Measurements from ENCODE around the gene RNF8.
"Not testable (repeated sequence)": the region's sequence is repeated elsewhere in the genome, so short reads cannot be mapped to it uniquely, and the experiment has no call there.

The RNF8 gene

GRCh38 chr6:37353761-37354525 is at the start of gene RNF8:
RNF8 (plus strand) TSS chr6:37353983; CDS start chr6:37354165, 182 bp downstream.
- DNase-seq (ENCODE audit: low read depth): peak; percentile 75

- no peak for DNase-seq (ENCODE audit: low read depth)
These were observed 49.0 kb upstream of the RNF8 start for GRCh38 chr6:37304766-37305165.

GRCh38 chr6:37305841-37306425 is 47.9 kb upstream of the RNF8 start:
- no peak for DNase-seq (ENCODE audit: low read depth)

GRCh38 chr6:37306624-37307222 is 47.1 kb upstream of the RNF8 start:
- DNase-seq (ENCODE audit: low read depth): no peak

- DNase-seq (ENCODE audit: low read depth): not testable (repeated sequence)
These were observed 46.3 kb upstream of the RNF8 start for GRCh38 chr6:37307484-37307883.

- DNase-seq (ENCODE audit: low read depth): no peak
These were observed 45.5 kb upstream of the RNF8 start for GRCh38 chr6:37308069-37308815.

GRCh38 chr6:37309046-37309445 is 44.7 kb upstream of the RNF8 start:
- DNase-seq (ENCODE audit: low read depth): no peak

- DNase-seq (ENCODE audit: low read depth): no peak
These were observed 44.1 kb upstream of the RNF8 start for GRCh38 chr6:37309692-37310091.

- no peak for DNase-seq (ENCODE audit: low read depth)
These were observed 42.8 kb upstream of the RNF8 start for GRCh38 chr6:37310966-37311365.

GRCh38 chr6:37311741-37312473 is 41.9 kb upstream of the RNF8 start:
- DNase-seq (ENCODE audit: low read depth): no peak

- no peak for DNase-seq (ENCODE audit: low read depth)
These were observed 39.9 kb upstream of the RNF8 start for GRCh38 chr6:37313723-37314486.

GRCh38 chr6:37314487-37315156 is 39.2 kb upstream of the RNF8 start:
- no peak for DNase-seq (ENCODE audit: low read depth)

GRCh38 chr6:37315157-37315515 is 38.6 kb upstream of the RNF8 start:
- no peak for DNase-seq (ENCODE audit: low read depth)

GRCh38 chr6:37316071-37316470 is 37.7 kb upstream of the RNF8 start:
- no peak for DNase-seq (ENCODE audit: low read depth)

GRCh38 chr6:37317312-37318038 is 36.3 kb upstream of the RNF8 start:
- DNase-seq (ENCODE audit: low read depth): no peak

GRCh38 chr6:37319156-37319555 is 34.6 kb upstream of the RNF8 start:
- no peak for DNase-seq (ENCODE audit: low read depth)

- no peak for DNase-seq (ENCODE audit: low read depth)
These were observed 33.8 kb upstream of the RNF8 start for GRCh38 chr6:37319856-37320480.

- no peak for DNase-seq (ENCODE audit: low read depth)
These were observed 33.1 kb upstream of the RNF8 start for GRCh38 chr6:37320646-37321045.

- DNase-seq (ENCODE audit: low read depth): no peak
These were observed 32.7 kb upstream of the RNF8 start for GRCh38 chr6:37321101-37321500.

Measured in stimulated activated CD8-positive, alpha-beta memory T cell treated with anti-CD3 and anti-CD28 coated beads, Interleukin-15, amount 100 ng/mL, for 1 hour (primary cell).